Activated CD4-positive, CD25-positive, alpha-beta regulatory T cell (primary cell): ENCODE results near the gene HSPA12A.
"Not testable (repeated sequence)": the region's sequence is repeated elsewhere in the genome, so short reads cannot be mapped to it uniquely, and the experiment has no call there.

ENCODE experiments used
- DNase-seq, 4 experiments: peaks; one replicate each; lab custom pipeline; 2025; lab: John Stamatoyannopoulos, UW

Gene HSPA12A

GRCh38 chr10:116715839-116716377 lies 26.5 kb downstream of the HSPA12A start:
- no peak for DNase-seq

- DNase-seq, result no peak
Measured at GRCh38 chr10:116715341-116715740, 27.0 kb downstream of the HSPA12A start.

- no peak for DNase-seq
Measured at GRCh38 chr10:116713846-116714245, 28.5 kb downstream of the HSPA12A start.

- no peak for DNase-seq
Measured at GRCh38 chr10:116712989-116713543, 29.3 kb downstream of the HSPA12A start.

- DNase-seq, result no peak
Measured at GRCh38 chr10:116712519-116712918, 29.8 kb downstream of the HSPA12A start.

- DNase-seq, result not testable (repeated sequence)
Measured at GRCh38 chr10:116711803-116712202, 30.6 kb downstream of the HSPA12A start.

GRCh38 chr10:116710076-116710475 lies 32.3 kb downstream of the HSPA12A start:
- DNase-seq, result no peak

GRCh38 chr10:116708877-116709276 lies 33.5 kb downstream of the HSPA12A start:
- no peak for DNase-seq

- DNase-seq, result no peak
Measured at GRCh38 chr10:116708391-116708821, 34.0 kb downstream of the HSPA12A start.

GRCh38 chr10:116707981-116708380 lies 34.4 kb downstream of the HSPA12A start:
- no peak for DNase-seq

GRCh38 chr10:116706281-116706680 lies 36.1 kb downstream of the HSPA12A start:
- no peak for DNase-seq

- no peak for DNase-seq
Measured at GRCh38 chr10:116705498-116705897, 36.9 kb downstream of the HSPA12A start.

- DNase-seq, result no peak
Measured at GRCh38 chr10:116704926-116705325, 37.4 kb downstream of the HSPA12A start.

- DNase-seq, result no peak
Measured at GRCh38 chr10:116702165-116702564, 40.2 kb downstream of the HSPA12A start.

- no peak for DNase-seq
Measured at GRCh38 chr10:116699471-116700150, 42.8 kb downstream of the HSPA12A start.

- DNase-seq, result no peak
Measured at GRCh38 chr10:116699049-116699448, 43.3 kb downstream of the HSPA12A start.

GRCh38 chr10:116698364-116698763 lies 44.0 kb downstream of the HSPA12A start:
- no peak for DNase-seq

GRCh38 chr10:116697816-116698215 lies 44.5 kb downstream of the HSPA12A start:
- no peak for DNase-seq

GRCh38 chr10:116696919-116697318 lies 45.4 kb downstream of the HSPA12A start:
- DNase-seq, result no peak

- no peak for DNase-seq
Measured at GRCh38 chr10:116694927-116695268, 47.5 kb downstream of the HSPA12A start.

- DNase-seq, result no peak
Measured at GRCh38 chr10:116694243-116694926, 48.0 kb downstream of the HSPA12A start.

GRCh38 chr10:116692225-116692624 lies 50.1 kb downstream of the HSPA12A start:
- no peak for DNase-seq

- DNase-seq, result no peak
Measured at GRCh38 chr10:116691635-116692034, 50.7 kb downstream of the HSPA12A start.
